GM18858 (cell line): Measurements from ENCODE around the gene FHL1.
"Not testable (repeated sequence)": the region's sequence is repeated elsewhere in the genome, so short reads cannot be mapped to it uniquely, and the experiment has no call there.

Source experiments
- ATAC-seq: cut with Tn5 transposase; IDR thresholded peaks from one replicate; pipeline ENCODE4 v1.9.1; 2021; ENCODE audit not compliant: unreplicated experiment

The FHL1 gene

DNA sequence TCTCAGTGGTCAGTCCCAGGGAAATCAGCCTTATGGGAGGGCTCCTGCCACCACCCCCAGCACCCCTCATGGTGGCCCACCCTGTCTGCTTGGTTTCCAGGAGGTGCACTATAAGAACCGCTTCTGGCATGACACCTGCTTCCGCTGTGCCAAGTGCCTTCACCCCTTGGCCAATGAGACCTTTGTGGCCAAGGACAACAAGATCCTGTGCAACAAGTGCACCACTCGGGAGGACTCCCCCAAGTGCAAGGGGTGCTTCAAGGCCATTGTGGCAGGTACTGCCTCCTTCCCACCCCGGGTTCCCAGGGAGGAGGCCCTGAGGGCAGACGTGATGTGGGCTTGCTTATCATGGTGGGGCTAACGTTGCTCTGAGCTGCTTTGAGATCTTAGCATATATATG is 59.6 kb downstream of the FHL1 start:
- ATAC-seq: no peak

DNA sequence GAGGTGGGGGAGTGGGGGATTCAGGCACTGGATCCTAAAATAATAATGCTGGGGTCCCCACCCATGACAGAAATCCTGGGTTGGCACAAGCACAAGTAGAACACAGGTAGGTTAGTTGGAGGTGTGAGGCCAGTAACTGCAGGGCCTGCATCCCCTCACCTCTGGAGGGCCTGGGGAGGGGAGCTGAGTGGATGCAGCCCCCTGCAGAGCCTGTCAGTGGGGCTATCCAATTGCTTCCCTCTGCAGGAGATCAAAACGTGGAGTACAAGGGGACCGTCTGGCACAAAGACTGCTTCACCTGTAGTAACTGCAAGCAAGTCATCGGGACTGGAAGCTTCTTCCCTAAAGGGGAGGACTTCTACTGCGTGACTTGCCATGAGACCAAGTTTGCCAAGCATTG is 60.2 kb downstream of the FHL1 start:
- no peak for ATAC-seq

DNA sequence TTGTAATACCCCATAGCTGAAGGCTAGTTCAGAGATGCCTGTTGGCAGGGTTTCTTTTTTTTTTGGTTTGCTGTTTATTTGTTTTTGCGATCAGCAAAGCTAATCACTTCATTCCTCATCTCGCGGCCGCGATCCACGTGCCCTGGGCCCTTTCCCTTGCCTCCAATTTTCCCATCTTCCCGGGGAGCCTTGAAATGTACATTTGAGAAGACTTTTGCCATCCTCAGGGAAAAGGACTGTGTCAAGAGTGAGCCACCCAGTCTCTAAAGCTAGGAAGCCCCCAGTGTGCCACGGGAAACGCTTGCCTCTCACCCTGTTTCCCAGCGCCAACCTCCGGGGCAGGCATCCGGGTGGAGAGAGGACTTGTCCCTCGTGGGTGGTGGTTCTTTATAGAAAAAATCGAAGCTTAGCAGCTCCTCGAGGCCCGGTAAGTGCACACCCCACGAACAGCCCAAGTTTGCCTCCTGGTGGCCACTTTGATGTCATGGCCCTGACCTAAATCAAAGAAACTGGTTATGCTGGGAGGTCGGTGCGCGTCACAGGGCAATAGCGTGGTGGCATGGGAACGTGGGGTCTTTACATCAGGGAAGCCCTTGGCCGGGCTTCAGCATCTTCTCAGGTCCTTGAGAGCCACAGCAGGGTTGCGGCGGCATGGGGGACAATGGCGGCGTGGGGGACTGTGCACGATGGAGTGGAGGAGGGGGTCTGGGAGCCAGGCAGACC is 61.8 kb downstream of the FHL1 start:
- no peak for ATAC-seq

DNA sequence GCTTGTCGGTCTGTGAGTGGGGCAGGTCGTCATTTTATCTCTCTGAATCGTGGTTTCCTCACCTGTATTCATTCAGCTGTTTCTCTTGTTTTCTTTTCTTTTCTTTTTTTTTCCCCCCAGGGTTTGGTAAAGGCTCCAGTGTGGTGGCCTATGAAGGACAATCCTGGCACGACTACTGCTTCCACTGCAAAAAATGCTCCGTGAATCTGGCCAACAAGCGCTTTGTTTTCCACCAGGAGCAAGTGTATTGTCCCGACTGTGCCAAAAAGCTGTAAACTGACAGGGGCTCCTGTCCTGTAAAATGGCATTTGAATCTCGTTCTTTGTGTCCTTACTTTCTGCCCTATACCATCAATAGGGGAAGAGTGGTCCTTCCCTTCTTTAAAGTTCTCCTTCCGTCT is 62.4 kb downstream of the FHL1 start:
- ATAC-seq: no peak

DNA sequence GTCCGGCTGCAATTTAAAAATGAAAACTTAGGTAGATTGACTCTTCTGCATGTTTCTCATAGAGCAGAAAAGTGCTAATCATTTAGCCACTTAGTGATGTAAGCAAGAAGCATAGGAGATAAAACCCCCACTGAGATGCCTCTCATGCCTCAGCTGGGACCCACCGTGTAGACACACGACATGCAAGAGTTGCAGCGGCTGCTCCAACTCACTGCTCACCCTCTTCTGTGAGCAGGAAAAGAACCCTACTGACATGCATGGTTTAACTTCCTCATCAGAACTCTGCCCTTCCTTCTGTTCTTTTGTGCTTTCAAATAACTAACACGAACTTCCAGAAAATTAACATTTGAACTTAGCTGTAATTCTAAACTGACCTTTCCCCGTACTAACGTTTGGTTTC is 62.9 kb downstream of the FHL1 start:
- no peak for ATAC-seq

DNA sequence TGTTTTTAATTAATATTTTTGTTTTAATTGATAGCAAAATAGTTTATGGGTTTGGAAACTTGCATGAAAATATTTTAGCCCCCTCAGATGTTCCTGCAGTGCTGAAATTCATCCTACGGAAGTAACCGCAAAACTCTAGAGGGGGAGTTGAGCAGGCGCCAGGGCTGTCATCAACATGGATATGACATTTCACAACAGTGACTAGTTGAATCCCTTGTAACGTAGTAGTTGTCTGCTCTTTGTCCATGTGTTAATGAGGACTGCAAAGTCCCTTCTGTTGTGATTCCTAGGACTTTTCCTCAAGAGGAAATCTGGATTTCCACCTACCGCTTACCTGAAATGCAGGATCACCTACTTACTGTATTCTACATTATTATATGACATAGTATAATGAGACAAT is 63.5 kb downstream of the FHL1 start:
- ATAC-seq: no peak

DNA sequence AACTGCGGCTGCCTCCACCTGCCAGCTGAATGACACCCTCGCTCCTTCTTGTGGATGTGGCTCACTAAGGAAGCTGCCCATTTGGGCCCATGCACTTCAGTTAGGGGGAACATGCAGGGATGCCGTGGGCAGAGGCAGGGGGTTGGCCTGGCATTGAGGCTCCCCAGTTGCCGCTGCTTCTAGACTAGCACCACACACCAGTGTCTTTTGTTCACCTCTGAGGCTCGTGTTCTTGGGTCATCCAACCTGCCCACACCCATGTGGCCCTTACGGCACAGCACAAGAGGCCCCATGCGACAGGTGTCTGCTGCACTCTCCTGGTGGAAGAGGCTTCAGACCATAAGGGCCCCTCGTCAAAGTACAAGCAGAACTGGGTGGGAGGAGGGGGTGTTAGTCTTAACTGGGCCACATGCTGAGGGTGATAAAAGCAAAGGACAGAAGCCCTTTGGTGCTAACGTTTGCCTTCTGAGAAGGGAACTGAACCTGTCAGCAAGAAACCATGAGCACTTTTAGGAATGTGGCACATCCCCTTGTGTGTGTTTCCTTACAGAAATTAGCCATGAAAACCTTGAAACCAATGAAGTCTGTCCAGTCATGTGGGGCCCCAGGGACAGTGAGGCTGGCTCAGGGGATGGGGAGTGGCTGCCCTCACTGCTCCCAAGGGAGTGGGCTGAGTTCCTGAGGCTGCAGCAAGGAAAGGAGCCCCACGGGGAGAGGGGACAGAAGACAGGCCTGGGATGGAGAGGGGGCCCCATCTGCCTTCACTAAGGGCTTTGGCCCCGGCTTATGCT is 64.6 kb downstream of the FHL1 start:
- ATAC-seq: no peak

DNA sequence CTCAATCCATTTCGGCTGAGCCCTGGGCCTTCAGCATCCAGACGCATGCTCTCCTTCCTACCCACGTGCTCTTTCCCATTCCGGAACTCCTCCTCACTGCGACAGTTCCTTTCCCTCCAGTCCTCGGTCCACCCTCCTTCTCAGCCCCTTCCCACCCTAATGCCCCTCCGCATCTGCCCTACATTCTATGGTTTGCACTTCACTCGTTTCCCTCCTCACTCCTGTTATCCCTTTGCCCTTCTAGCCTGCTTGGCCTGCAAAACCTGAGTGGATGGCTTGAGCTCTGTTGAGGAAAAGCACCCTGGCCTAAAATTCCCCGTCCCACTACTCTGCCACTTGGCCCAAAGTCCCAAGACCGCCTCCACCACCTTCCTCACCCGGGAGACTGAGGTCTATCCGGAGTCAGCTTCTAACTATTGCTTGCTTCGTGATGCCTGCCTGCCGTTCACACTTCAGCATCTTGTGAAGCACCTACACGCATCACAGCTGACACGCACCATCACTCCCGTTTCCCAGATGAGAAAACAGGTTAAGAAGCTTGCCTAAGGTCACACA is 65.3 kb downstream of the FHL1 start:
- no peak for ATAC-seq

DNA sequence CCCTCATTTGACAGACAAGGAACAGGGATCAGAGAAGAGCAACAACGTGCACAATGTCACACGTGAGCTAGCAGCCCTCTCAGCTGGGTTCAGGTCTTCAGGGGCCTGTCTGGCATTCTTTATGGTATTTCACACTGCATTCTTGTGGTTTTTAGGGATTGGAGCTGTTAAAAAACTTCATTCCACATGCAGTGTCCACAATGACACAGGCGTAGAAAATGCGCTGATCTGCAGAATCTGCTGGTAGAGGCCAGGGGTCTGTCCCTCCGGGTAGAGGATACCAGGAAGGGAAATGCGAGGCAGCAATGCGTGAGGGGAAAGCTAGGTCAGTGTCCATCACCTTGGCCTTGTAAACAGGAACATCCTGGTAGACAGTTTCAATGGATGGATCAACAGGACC is 67.2 kb downstream of the FHL1 start:
- no peak for ATAC-seq

DNA sequence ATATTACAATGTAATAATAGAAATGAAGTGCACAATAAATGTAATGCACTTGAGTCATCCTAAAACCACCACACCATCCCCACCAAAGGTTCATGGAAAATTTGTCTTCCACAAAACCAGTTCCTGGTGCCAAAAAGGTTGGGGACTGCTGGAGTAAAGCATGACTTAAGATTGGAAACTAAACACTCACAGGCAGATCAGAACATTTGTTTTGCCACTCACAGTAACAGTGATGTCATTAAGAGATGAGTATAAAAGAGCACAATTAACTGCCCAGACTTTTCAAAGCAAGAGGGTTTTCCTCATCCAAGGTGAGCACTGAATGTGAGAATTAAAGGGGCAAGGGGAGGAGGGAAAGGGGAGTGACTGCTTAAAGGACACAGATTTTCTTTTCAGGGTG is 68.2 kb downstream of the FHL1 start:
- ATAC-seq: no peak

DNA sequence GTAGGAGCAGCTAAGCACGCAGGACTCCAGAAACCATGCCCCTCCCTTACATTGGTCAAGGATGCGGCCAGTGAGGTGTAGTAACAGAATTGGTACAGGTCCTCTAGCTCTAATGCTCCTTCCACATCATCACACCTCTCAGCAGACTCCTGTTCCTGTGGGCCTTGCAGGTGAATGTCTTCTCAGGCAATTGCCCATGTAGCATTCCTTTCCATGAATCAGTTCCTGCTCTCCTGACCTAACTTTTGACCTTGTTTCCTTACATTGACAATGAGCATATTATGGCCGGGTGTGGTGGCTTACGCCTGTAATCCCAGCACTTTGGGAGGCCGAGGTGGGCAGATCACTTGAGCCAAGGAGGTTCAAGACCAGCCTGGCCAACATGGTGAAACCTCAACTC is 72.6 kb downstream of the FHL1 start:
- ATAC-seq: no peak

DNA sequence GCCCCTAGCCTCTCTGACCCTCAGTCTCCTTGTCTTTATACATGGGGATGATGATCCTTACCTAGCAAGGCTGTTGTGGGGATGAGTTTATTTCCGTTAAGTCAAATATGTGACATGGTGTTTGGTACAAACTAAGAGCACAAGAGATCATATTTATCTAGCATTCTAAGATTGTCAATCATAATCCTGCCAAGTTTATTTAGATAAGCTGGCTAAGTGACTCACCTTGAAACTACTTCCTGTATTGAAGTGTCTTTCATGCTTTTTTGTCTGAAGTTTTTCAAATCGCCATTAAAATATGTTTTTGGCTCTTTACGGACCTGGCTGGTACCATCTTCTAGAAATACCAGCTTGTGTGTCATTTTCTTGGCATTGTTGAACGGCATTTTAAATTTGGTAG is 73.2 kb downstream of the FHL1 start:
- ATAC-seq: no peak

DNA sequence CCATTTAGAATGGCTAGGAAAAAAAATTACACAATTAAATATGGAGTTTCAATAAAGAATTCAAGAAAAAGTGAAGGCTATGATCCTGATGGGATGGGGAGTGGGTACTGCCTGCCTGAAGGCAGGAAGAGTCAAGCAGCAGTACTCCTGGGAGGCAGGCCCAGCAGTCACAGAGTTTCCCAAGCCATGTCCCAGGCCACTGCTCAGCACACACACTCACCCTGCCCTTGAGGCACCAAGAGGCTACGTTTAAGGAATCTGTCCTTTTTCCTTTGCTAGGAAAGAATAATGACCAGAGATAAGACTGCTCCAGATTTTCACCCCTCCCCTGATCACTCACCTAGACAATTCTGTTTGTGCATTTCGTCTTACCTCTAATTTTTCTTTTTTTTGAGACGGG is 73.6 kb downstream of the FHL1 start:
- ATAC-seq: no peak

DNA sequence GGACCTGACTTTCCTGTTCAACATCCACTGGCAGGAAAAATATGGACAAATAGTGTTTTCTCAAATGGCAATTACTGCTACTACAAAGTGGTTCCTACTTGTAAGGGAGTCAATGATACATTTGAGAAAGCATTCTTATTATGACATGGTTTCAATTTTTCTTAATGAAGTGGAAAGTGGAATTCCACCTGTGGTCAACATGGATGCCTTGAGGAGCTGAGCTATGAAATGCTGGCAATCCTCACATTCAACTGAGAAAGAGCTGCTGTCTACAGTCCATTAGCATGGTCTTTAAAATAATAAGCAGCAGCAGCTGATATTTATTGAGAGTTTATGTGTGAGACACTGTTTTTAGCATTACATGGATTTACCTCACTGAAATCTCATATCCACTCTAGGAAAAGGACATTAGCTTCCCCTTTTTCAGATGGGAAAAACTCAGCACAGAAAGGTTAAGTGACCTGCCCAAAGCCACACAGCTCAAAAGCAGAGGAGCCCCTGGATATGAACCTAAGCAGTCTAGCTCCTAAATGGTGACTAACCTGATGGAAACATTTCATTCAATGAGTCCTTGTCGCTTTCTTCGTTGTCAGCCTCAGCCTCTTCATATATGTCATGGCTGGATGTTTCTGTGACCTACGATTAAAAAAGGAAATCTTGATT is 74.6 kb downstream of the FHL1 start:
- ATAC-seq: no peak

DNA sequence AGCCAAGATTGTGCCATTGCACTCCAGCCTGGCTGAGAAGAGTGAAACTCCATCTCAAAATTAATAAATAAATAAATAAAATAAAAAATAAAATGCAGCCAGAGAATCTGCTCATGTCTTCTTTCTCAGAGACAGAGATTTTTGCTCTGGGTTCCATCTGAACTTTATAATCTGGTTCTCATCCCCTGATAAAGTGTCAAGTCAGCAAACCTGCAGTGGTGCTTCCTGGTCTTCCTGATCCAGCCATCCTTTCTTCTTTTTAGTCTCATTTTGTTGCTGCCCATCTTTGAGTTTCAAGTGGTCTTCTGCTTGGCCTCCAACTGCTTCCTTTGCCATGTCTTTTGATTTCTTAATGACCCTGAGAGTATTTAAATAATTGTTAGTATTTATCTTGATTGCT is 79.7 kb downstream of the FHL1 start:
- ATAC-seq: no peak

DNA sequence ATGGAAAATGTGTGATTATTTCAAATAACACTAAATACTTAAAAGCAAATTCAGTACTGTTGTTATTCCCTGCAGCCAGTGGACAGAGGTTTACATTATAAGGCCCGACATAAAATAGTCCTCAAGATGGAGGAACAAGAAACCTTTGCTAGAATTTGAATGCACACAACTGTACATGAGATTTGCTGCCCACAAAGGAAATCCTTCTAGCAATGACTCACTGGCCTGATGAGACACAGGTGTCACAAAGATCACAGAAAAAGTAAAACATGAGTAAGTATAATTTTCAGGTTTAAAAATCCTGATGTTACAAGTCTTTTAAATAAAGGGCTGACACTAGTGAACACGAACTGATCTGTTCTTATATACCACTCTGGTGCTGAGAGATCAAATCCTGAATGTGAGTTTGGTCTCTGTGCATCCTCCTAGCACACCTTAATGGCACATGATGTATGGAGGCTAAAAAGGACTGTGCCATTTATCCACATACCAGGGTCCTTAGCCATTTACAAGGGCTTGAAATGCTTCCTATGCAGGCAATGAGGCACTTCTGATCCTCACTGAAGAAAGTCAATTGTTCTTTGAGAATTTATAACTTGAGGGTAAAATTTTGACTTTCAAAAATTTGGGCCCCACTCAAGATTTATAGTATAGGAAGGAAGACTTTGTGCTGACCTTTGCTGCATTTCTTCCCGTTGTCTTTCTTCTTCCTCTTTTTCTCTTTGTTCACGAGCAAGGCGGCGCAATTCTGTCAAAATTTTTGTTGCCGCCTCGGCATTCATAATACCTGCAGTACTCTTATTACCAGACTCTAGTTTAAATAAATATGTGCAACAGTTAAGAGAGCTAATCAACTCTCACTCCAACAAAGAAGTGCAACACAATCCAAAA is 80.9 kb downstream of the FHL1 start:
- ATAC-seq: peak; percentile 59

DNA sequence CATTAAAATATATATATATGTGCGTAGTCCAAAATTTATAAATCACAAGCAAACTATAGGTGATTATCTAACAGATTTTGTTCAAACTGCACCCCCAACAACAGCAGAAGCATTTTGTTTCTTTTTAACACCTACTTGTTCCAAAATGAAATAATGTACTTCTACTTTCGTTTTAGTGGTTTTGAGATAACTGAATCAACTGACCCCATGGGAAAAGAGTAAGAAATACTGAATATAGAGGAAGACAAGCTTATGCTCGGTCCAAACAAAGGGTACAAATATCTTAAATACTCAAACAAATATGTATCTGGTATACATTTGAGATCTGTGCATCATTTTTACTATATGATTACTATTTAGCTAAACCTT is 81.5 kb downstream of the FHL1 start:
- peak; percentile 45 for ATAC-seq

DNA sequence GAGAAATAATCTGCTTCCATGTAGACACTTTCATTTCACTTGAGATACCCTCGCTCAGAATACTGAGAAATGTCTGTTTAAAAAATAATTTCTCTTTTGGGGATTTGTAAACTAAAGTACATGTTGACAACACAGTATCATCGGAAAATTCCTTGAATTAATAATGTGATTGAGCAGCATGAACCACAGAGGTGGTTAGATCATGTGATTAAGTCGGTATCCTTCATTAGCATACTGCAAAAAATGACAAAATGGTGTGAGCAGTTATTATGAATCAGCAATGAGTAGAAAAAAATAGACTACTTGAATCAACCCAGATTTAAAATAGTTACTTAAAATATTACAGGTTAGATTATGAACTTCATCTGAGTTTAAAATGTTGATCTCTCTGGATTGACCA is 89.7 kb downstream of the FHL1 start:
- no peak for ATAC-seq

DNA sequence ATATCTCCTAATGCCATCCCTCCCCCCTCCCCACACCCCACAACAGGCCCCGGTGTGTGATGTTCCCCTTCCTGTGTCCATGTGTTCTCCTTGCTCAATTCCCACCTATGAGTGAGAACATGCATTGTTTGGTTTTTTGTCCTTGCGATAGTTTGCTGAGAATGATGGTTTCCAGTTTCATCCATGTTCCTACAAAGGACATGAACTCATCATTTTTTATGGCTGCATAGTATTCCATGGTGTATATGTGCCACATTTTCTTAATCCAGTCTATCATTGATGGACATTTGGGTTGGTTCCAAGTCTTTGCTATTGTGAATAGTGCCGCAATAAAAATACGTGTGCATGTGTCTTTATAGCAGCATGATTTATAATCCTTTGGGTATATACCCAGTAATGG is 90.5 kb downstream of the FHL1 start:
- not testable (repeated sequence) for ATAC-seq

DNA sequence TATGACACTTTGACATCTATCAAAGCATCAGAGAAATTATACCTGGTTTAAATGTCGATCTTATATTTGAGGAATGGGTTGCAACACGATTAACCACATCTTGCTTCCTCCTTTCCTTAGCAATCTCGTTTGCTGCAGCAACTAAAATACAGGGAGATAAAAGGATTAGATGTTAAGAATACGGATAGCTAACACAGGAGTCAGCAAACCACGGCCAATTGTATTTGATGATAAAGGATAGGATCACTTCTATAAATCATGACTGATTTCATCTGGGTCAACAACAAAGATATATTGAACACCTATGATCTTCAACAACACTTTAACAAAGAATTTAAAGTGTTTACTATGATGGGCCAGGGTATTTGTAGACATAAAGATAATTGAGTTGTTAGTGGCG is 98.9 kb downstream of the FHL1 start:
- ATAC-seq: no peak
